Fibroblast of lung (primary cell): Measurements from ENCODE around the gene COG5.

ENCODE experiments used
- CTCF ChIP-seq, 2 donors: IDR thresholded peaks in 1 of 2; conservative IDR thresholded peaks in 1 of 2; 1 replicate in 1 of 2; 2 replicates in 1 of 2; pipeline ENCODE4 v1.5.1; 2011 to 2012; ENCODE audit warnings: low read length in 2 of 2, control low read depth in 1 of 2, inconsistent platforms in 1 of 2, low read depth in 1 of 2, mild to moderate bottlenecking in 1 of 2
- EZH2 ChIP-seq: IDR thresholded peaks from 2 replicates; pipeline ENCODE4 v1.5.1; 2012; ENCODE audit warnings: low read length, control low read depth, mild to moderate bottlenecking; ENCODE audit errors: missing control alignments

GRCh38 chr7:107274506-107274905, 289.2 kb downstream of the COG5 start:
- no peak for TF ChIP-seq CTCF (conservative IDR thresholded peaks at IDR 0.05 in 1 of 2, IDR thresholded peaks at IDR 0.05 in 1 of 2; ENCODE audit: low read depth in 1 of 2, low read length in 2 of 2)
- TF ChIP-seq EZH2: no peak
